Measurements from ENCODE around the gene MAP2K5.

DNA sequence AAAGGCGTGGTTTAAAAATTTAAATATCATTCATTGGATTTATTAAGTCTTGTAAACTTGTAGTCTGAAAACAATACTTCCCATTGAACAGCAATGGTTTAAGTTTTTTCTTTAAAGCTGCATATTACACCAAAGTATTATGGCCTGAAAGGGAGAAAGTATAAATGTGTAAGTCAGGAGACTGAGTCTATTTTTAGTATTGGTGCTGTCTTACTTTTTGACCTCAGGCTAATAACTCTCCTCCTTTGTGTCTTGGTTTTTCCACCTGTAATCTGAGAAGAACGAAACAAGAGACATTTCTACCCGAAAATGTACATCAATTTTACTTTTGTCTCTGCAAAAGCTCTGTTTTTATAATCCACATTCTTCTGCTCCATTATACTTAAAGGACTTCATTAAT lies 14.0 kb upstream of the MAP2K5 start:
- TF ChIP-seq, protein P1, sequence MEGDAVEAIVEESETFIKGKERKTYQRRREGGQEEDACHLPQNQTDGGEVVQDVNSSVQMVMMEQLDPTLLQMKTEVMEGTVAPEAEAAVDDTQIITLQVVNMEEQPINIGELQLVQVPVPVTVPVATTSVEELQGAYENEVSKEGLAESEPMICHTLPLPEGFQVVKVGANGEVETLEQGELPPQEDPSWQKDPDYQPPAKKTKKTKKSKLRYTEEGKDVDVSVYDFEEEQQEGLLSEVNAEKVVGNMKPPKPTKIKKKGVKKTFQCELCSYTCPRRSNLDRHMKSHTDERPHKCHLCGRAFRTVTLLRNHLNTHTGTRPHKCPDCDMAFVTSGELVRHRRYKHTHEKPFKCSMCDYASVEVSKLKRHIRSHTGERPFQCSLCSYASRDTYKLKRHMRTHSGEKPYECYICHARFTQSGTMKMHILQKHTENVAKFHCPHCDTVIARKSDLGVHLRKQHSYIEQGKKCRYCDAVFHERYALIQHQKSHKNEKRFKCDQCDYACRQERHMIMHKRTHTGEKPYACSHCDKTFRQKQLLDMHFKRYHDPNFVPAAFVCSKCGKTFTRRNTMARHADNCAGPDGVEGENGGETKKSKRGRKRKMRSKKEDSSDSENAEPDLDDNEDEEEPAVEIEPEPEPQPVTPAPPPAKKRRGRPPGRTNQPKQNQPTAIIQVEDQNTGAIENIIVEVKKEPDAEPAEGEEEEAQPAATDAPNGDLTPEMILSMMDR (IDR thresholded peaks at IDR 0.05), result no peak
- TF ChIP-seq POLR2A (IDR thresholded peaks at IDR 0.05), result no peak

Measured in uterus (tissue), 2 donors.